GM23338 (cell line): Measurements from ENCODE around the gene AGFG1. TPM values are rescaled to one million over a fixed set of nuclear protein-coding genes. Genes with fewer than 3 reads are reported as not detected.

Experiments used
- ATAC-seq: fragments of 200-7000 bp; cut with Tn5 transposase; 3 replicates; pipeline ENCODE4 v1.9.1; 2020
- DNase-seq: peaks from one replicate; pipeline ENCODE4 v3.0.0-alpha.2; 2015; ENCODE audit warnings: low spot score
- H2AFZ ChIP-seq: fragments of 200-600 bp; sonication (generic); 2 replicates; pipeline ENCODE4 v1.8.0; 2016; ENCODE audit warnings: antibody characterized with exemption, mild to moderate bottlenecking, moderate library complexity
- H3F3A ChIP-seq: fragments of 200-600 bp; sonication (generic); replicated peaks from 2 replicates; pipeline ENCODE4 v1.8.0; 2017; ENCODE audit warnings: antibody characterized with exemption, mixed run types, low read depth
- H3K27ac ChIP-seq: fragments of 200-600 bp; sonication (generic); 2 replicates; pipeline ENCODE4 v1.6.1; 2016; ENCODE audit warnings: low read depth
- H3K27me3 ChIP-seq: fragments of 200-600 bp; sonication (generic); 2 replicates; pipeline ENCODE4 v1.8.0; 2016; ENCODE audit warnings: mild to moderate bottlenecking, mixed run types, moderate library complexity; ENCODE audit not compliant: insufficient read depth
- H3K36me3 ChIP-seq: fragments of 200-600 bp; sonication (generic); 2 replicates; pipeline ENCODE4 v1.8.0; 2016; ENCODE audit warnings: mild to moderate bottlenecking; ENCODE audit not compliant: insufficient read depth
- H3K4me1 ChIP-seq: fragments of 200-600 bp; sonication (generic); 2 replicates; pipeline ENCODE4 v1.8.0; 2016; ENCODE audit warnings: mild to moderate bottlenecking, moderate library complexity; ENCODE audit not compliant: insufficient read depth
- H3K4me2 ChIP-seq: fragments of 200-600 bp; sonication (generic); 2 replicates; pipeline ENCODE4 v1.7.1; 2017; ENCODE audit warnings: mixed run types
- H3K4me3 ChIP-seq: fragments of 200-600 bp; sonication (generic); 2 replicates; pipeline ENCODE4 v1.6.1; 2016; ENCODE audit warnings: mixed run types
- H3K79me2 ChIP-seq: fragments of 200-600 bp; sonication (generic); replicated peaks from 2 replicates; pipeline ENCODE4 v1.8.0; 2017; ENCODE audit warnings: mild to moderate bottlenecking; ENCODE audit not compliant: insufficient read depth
- H3K9me2 ChIP-seq: fragments of 200-600 bp; sonication (generic); 2 replicates; pipeline ENCODE4 v1.8.0; 2017; ENCODE audit not compliant: insufficient read depth
- H4K20me1 ChIP-seq: fragments of 200-600 bp; sonication (generic); replicated peaks from 2 replicates; pipeline ENCODE4 v1.8.0; 2017; ENCODE audit warnings: mild to moderate bottlenecking; ENCODE audit not compliant: insufficient read depth
- H3K27ac Mint-ChIP-seq: 2 replicates; pipeline ENCODE4 v1.8.0; 2020; ENCODE audit warnings: inconsistent platforms, mild to moderate bottlenecking, moderate library complexity, mixed read lengths
- H3K27me3 Mint-ChIP-seq: 3 replicates; pipeline ENCODE4 v1.8.0; 2022; ENCODE audit warnings: low read depth, mild to moderate bottlenecking, moderate library complexity, mixed read lengths, inconsistent platforms; ENCODE audit not compliant: insufficient read depth, poor library complexity
- H3K36me3 Mint-ChIP-seq: 3 replicates; pipeline ENCODE4 v1.8.0; 2021; ENCODE audit warnings: low read depth, mild to moderate bottlenecking, inconsistent platforms, moderate library complexity, mixed read lengths
- H3K4me1 Mint-ChIP-seq: 3 replicates; pipeline ENCODE4 v1.8.0; 2020; ENCODE audit warnings: mild to moderate bottlenecking, inconsistent platforms, mixed read lengths
- H3K4me3 Mint-ChIP-seq: 3 replicates; pipeline ENCODE4 v1.8.0; 2021; ENCODE audit warnings: moderate library complexity, mild to moderate bottlenecking, inconsistent platforms, mixed read lengths
- H3K9me3 Mint-ChIP-seq: 3 replicates; pipeline ENCODE4 v1.8.0; 2020; ENCODE audit warnings: moderate library complexity, mild to moderate bottlenecking, inconsistent platforms, mixed read lengths
- CREB1 ChIP-seq: fragments of 250-450 bp; sonication (Bioruptor Pico); IDR thresholded peaks from 2 replicates; pipeline ENCODE4 v1.5.0; 2020; ENCODE audit warnings: low read depth, mild to moderate bottlenecking, moderate library complexity
- CTCF ChIP-seq, 2 experiments: fragments of 200-600 bp in 1 of 2; sonication (generic) in 1 of 2; conservative IDR thresholded peaks; 2 replicates each; pipeline versions ENCODE4 v1.5.1 to v1.6.1; 2016 to 2017; ENCODE audit warnings: antibody characterized with exemption in 2 of 2, low read depth in 2 of 2, mild to moderate bottlenecking in 2 of 2, moderate library complexity in 1 of 2
- ETS1 ChIP-seq: IDR thresholded peaks from 2 replicates; pipeline ENCODE4 v1.6.1; 2016; ENCODE audit warnings: antibody characterized with exemption
- EZH2phosphoT487 ChIP-seq: fragments of 200-600 bp; sonication (generic); IDR thresholded peaks from one replicate; pipeline ENCODE4 v1.8.1; 2018; ENCODE audit warnings: antibody characterized with exemption; ENCODE audit not compliant: unreplicated experiment
- JUNB ChIP-seq: IDR thresholded peaks from one replicate; pipeline ENCODE4 v1.6.1; 2016; ENCODE audit warnings: antibody characterized with exemption; ENCODE audit not compliant: unreplicated experiment
- NANOG ChIP-seq: IDR thresholded peaks from 2 replicates; pipeline ENCODE4 v1.6.1; 2016; ENCODE audit warnings: antibody characterized with exemption, borderline replicate concordance
- POLR2AphosphoS5 ChIP-seq: IDR thresholded peaks from 2 replicates; pipeline ENCODE4 v1.6.1; 2016; ENCODE audit warnings: antibody characterized with exemption, low read depth
- REST ChIP-seq: IDR thresholded peaks from one replicate; pipeline ENCODE4 v1.6.1; 2018; ENCODE audit warnings: antibody characterized with exemption; ENCODE audit not compliant: unreplicated experiment
- STAT1 ChIP-seq: IDR thresholded peaks from one replicate; pipeline ENCODE4 v1.6.1; 2016; ENCODE audit warnings: antibody characterized with exemption; ENCODE audit not compliant: unreplicated experiment
- ZNF114 ChIP-seq: fragments of 250-450 bp; sonication (Bioruptor Pico); IDR thresholded peaks from 2 replicates; pipeline ENCODE4 v1.5.0; 2020; ENCODE audit warnings: mild to moderate bottlenecking, moderate library complexity
- polyA plus RNA-seq: library from polyadenylated mRNA; unstranded; fragments of >200 nt; fragmentation: Nextera tagmentation; extraction: Ambion mirVana; gene quantifications from 2 replicates; pipeline ENCODE4 v1.2.1, GENCODE V29; 2016
- total RNA-seq: library from RNA; depleted of rRNA; stranded (reverse); fragments of >200 nt; shearing (Covaris generic); gene quantifications from 2 replicates; pipeline ENCODE4 v1.2.3, GENCODE V29; 2014

Gene AGFG1
- total and polyA plus RNA-seq, 2 experiments from 2014 or later = 14.5 to 113 TPM

GRCh38 chr2:227607941-227608340, 136.0 kb downstream of the AGFG1 start:
- H3K36me3 Mint-ChIP-seq = no peaks in the 10 kb centered on the region
- Histone ChIP-seq H3K79me2 (no peaks in the 10 kb centered on the region), H3K4me2 (no peak overlapping the region), H3F3A (no peaks in the 10 kb centered on the region), H2AFZ (no peak overlapping the region), H3K27ac (no peak overlapping the region), H3K4me3 (no peak overlapping the region), H3K27me3 (no peaks in the 10 kb centered on the region), H3K9me2 (no peaks in the 10 kb centered on the region), H3K4me1 (no peaks in the 10 kb centered on the region), H3K36me3 (no peaks in the 10 kb centered on the region), H4K20me1 (no peaks in the 10 kb centered on the region; the same call in 1 of the 2 replicates)
- H3K4me1 Mint-ChIP-seq = no peaks in the 10 kb centered on the region
- no peak for ATAC-seq
- no peak overlapping the region for H3K27ac Mint-ChIP-seq
- H3K27me3 Mint-ChIP-seq = no peaks in the 10 kb centered on the region
- no peak for DNase-seq
- no peak for TF ChIP-seq CTCF (conservative IDR thresholded peaks at IDR 0.05; ENCODE audit: low read depth in 2 of 2)
- TF ChIP-seq JUNB = no peak
- no peak for TF ChIP-seq ETS1
- no peak for TF ChIP-seq EZH2phosphoT487
- no peak for TF ChIP-seq NANOG
- TF ChIP-seq STAT1 = no peak
- no peak for TF ChIP-seq REST
- TF ChIP-seq ZNF114 (CRISPR knock-in tag) = no peak
- no peak for TF ChIP-seq POLR2AphosphoS5
- no peaks in the 10 kb centered on the region for H3K9me3 Mint-ChIP-seq
- no peak overlapping the region for H3K4me3 Mint-ChIP-seq

GRCh38 chr2:227608561-227609338, 136.8 kb downstream of the AGFG1 start:
- Mint-ChIP-seq H3K4me1 (no peaks in the 10 kb centered on the region), H3K4me3 (no peak overlapping the region), H3K27ac (no peak overlapping the region), H3K9me3 (no peaks in the 10 kb centered on the region), H3K27me3 (no peaks in the 10 kb centered on the region), H3K36me3 (no peaks in the 10 kb centered on the region)
- DNase-seq (no peak), ATAC-seq (no peak)
- H3K27me3 ChIP-seq = no peaks in the 10 kb centered on the region
- no peaks in the 10 kb centered on the region for H3K9me2 ChIP-seq
- no peak overlapping the region for H3K27ac ChIP-seq
- no peak overlapping the region for H2AFZ ChIP-seq
- H3K36me3 ChIP-seq = no peaks in the 10 kb centered on the region
- H3K79me2 ChIP-seq = no peaks in the 10 kb centered on the region
- no peaks in the 10 kb centered on the region for H3F3A ChIP-seq
- no peaks in the 10 kb centered on the region for H3K4me1 ChIP-seq
- no peak overlapping the region for H3K4me3 ChIP-seq
- no peak overlapping the region for H3K4me2 ChIP-seq
- no peaks in the 10 kb centered on the region; the same call in 1 of the 2 replicates for H4K20me1 ChIP-seq
- no peak for TF ChIP-seq JUNB
- no peak for TF ChIP-seq CREB1 (CRISPR knock-in tag)
- TF ChIP-seq POLR2AphosphoS5 = no peak
- no peak for TF ChIP-seq EZH2phosphoT487
- no peak for TF ChIP-seq REST
- TF ChIP-seq STAT1 = no peak
- TF ChIP-seq ETS1 = no peak
